ENCODE measurements around the gene ITPR3.

ITPR3 gene

GRCh38 chr6:33704215-33705066 lies 83.3 kb downstream of the ITPR3 start:
- H3K9me3 ChIP-seq (replicated peaks in 1 of 11) = no peaks in the 10 kb centered on the region
- H3K9ac ChIP-seq = no peak overlapping the region
- H3K4me1 ChIP-seq = peaks cover 39 to 70% (median 54%) of the 10 kb centered on the region in 10 experiments
- TF ChIP-seq Cebpa-rat (IDR thresholded peaks at IDR 0.05) = no peak
- H3K27ac ChIP-seq = no peak overlapping the region
- no peak overlapping the region for H3K4me3 ChIP-seq
- H3K27me3 ChIP-seq = peaks cover 22 to 30% (median 24%) of the 10 kb centered on the region in 11 experiments
- peaks cover 0 to 93% (median 73%) of the 10 kb centered on the region in 11 experiments; a peak in 17 of 22 replicates for H4K20me1 ChIP-seq
- peak overlapping the region in 5 of 11 experiments; percentile 1 to 43 (median 27); a peak in 7 of 22 replicates for H3K4me2 ChIP-seq
- H3K36me3 ChIP-seq = peaks cover 0 to 29% (median 14%) of the 10 kb centered on the region in 11 experiments; a peak in 12 of 22 replicates

GRCh38 chr6:33705268-33705885 lies 84.3 kb downstream of the ITPR3 start:
- Histone ChIP-seq H3K36me3 (peaks cover 0 to 39% (median 19%) of the 10 kb centered on the region in 11 experiments; a peak in 13 of 22 replicates), H3K4me2 (peak overlapping the region in 1 of 11 experiments; percentile 96; a peak in 1 of 22 replicates)
- TF ChIP-seq Cebpa-rat (IDR thresholded peaks at IDR 0.05) = no peak

GRCh38 chr6:33705955-33706725 lies 85.0 kb downstream of the ITPR3 start:
- peaks cover 22 to 30% (median 24%) of the 10 kb centered on the region in 11 experiments for H3K27me3 ChIP-seq
- no peak overlapping the region for H3K4me3 ChIP-seq
- no peak for TF ChIP-seq Cebpa-rat (IDR thresholded peaks at IDR 0.05)
- peaks cover 45 to 73% (median 55%) of the 10 kb centered on the region in 10 experiments for H3K4me1 ChIP-seq
- no peaks in the 10 kb centered on the region for H3K9me3 ChIP-seq (replicated peaks in 1 of 11)
- no peak overlapping the region for H3K27ac ChIP-seq
- peak overlapping the region in 7 of 11 experiments; percentile 85 to 96 (median 93); a peak in 14 of 22 replicates for H3K4me2 ChIP-seq
- H3K36me3 ChIP-seq = peaks cover 0 to 40% (median 19%) of the 10 kb centered on the region in 11 experiments; a peak in 13 of 22 replicates
- H4K20me1 ChIP-seq = peaks cover 0 to 92% (median 73%) of the 10 kb centered on the region in 11 experiments; a peak in 17 of 22 replicates
- no peak overlapping the region for H3K9ac ChIP-seq

More at GRCh38 chr6:33705268-33705885, 84.3 kb downstream of the ITPR3 start:
- Histone ChIP-seq H3K27ac (no peak overlapping the region), H4K20me1 (peaks cover 0 to 92% (median 73%) of the 10 kb centered on the region in 11 experiments; a peak in 17 of 22 replicates), H3K4me1 (peaks cover 39 to 70% (median 54%) of the 10 kb centered on the region in 10 experiments), H3K27me3 (peaks cover 22 to 30% (median 24%) of the 10 kb centered on the region in 11 experiments), H3K9ac (no peak overlapping the region), H3K4me3 (no peak overlapping the region), H3K9me3 (replicated peaks in 1 of 11) (no peaks in the 10 kb centered on the region)

- H3K4me3 ChIP-seq = 0 out of 20 replicates have a peak overlapping the region, but pooled peaks of 1 of the 10 experiments have one; percentile 3
- H3K4me2 ChIP-seq = peak overlapping the region; percentile 85 to 98 (median 95)
- H3K9ac ChIP-seq = no peak overlapping the region
- peaks cover 0 to 33% (median 16%) of the 10 kb centered on the region in 11 experiments; a peak in 13 of 22 replicates for H3K36me3 ChIP-seq
- H3K4me1 ChIP-seq = peaks cover 52 to 69% (median 60%) of the 10 kb centered on the region in 10 experiments
- H3K27ac ChIP-seq = no peak overlapping the region
- no peaks in the 10 kb centered on the region for H3K9me3 ChIP-seq (replicated peaks in 1 of 11)
- peaks cover 22 to 30% (median 24%) of the 10 kb centered on the region in 11 experiments for H3K27me3 ChIP-seq
- no peak for TF ChIP-seq Cebpa-rat (IDR thresholded peaks at IDR 0.05)
- H4K20me1 ChIP-seq = peaks cover 0 to 76% (median 60%) of the 10 kb centered on the region in 11 experiments; a peak in 17 of 22 replicates
Observed at GRCh38 chr6:33707771-33708170, 86.6 kb downstream of the ITPR3 start.

GRCh38 chr6:33708516-33709204 lies 87.5 kb downstream of the ITPR3 start:
- Histone ChIP-seq H3K9me3 (replicated peaks in 1 of 11) (no peaks in the 10 kb centered on the region), H3K9ac (no peak overlapping the region), H3K4me2 (peak overlapping the region; percentile 85 to 98 (median 95)), H3K4me3 (0 out of 20 replicates have a peak overlapping the region, but pooled peaks of 1 of the 10 experiments have one; percentile 3), H3K36me3 (peaks cover 0 to 29% (median 16%) of the 10 kb centered on the region in 11 experiments; a peak in 13 of 22 replicates), H3K4me1 (peaks cover 55 to 69% (median 60%) of the 10 kb centered on the region in 10 experiments), H3K27ac (no peak overlapping the region), H4K20me1 (peaks cover 0 to 67% (median 55%) of the 10 kb centered on the region in 11 experiments; a peak in 17 of 22 replicates), H3K27me3 (peaks cover 22 to 30% (median 24%) of the 10 kb centered on the region in 11 experiments)
- TF ChIP-seq Cebpa-rat (IDR thresholded peaks at IDR 0.05) = no peak

- Histone ChIP-seq H3K9ac (0 out of 22 replicates have a peak overlapping the region, but pooled peaks of 1 of the 11 experiments have one; percentile 4), H3K36me3 (peaks cover 0 to 23% (median 13%) of the 10 kb centered on the region in 11 experiments; a peak in 11 of 22 replicates), H3K27me3 (peaks cover 22 to 30% (median 24%) of the 10 kb centered on the region in 11 experiments), H3K9me3 (replicated peaks in 1 of 11) (no peaks in the 10 kb centered on the region), H4K20me1 (peaks cover 0 to 57% (median 45%) of the 10 kb centered on the region in 11 experiments; a peak in 17 of 22 replicates), H3K4me1 (peaks cover 51 to 75% (median 64%) of the 10 kb centered on the region in 10 experiments), H3K4me3 (no peak overlapping the region), H3K4me2 (peak overlapping the region; percentile 85 to 98 (median 95)), H3K27ac (no peak overlapping the region)
- TF ChIP-seq Cebpa-rat (IDR thresholded peaks at IDR 0.05) = no peak
Observed at GRCh38 chr6:33709605-33710295, 88.6 kb downstream of the ITPR3 start.

Data from BLaER1 treated with 17β-estradiol and CSF1 and Interleukin-3, amounts not matched to agents 10 nM and 100 nM (cell line).